Tibial artery (tissue), 4 donors: ENCODE data around the gene RAB11FIP4.

Source experiments
- DNase-seq, 2 donors: peaks; one replicate each; pipeline ENCODE4 v3.0.0-alpha.2; 2019
- H3K27ac ChIP-seq, 2 donors: fragments of 200-600 bp; sonication (generic) in 1 of 2; 1 replicate in 1 of 2; 2 replicates in 1 of 2; pipeline ENCODE4 v1.5.1; 2018 to 2019; ENCODE audit warnings: mild to moderate bottlenecking in 1 of 2
- H3K27me3 ChIP-seq, 2 donors: fragments of 200-600 bp; sonication (generic) in 1 of 2; one replicate each; pipeline versions ENCODE4 v1.5.1 to v1.6.0; 2016 to 2019
- H3K36me3 ChIP-seq, 3 donors: fragments of 200-600 bp; sonication (generic) in 2 of 3; one replicate each; pipeline ENCODE4 v1.5.1; 2016 to 2019; ENCODE audit warnings: mild to moderate bottlenecking in 2 of 3
- H3K4me1 ChIP-seq, 4 donors: fragments of 200-600 bp; sonication (generic) in 2 of 4; 1 replicate in 3 of 4; 2 replicates in 1 of 4; pipeline ENCODE4 v1.5.1; 2016 to 2019
- H3K4me3 ChIP-seq, 2 donors: fragments of 200-600 bp; sonication (generic) in 1 of 2; 1 replicate in 1 of 2; 2 replicates in 1 of 2; pipeline ENCODE4 v1.5.1; 2018 to 2019; ENCODE audit warnings: mild to moderate bottlenecking in 2 of 2
- H3K9me3 ChIP-seq, 3 donors: fragments of 200-600 bp; sonication (generic) in 1 of 3; one replicate each; pipeline ENCODE4 v1.5.1; 2016 to 2019
- intact Hi-C: fragments of 100-400 bp; cut with DNase I; formaldehyde crosslinking; loops from one replicate; pipeline ENCODE4 v1.15.0; 2023; ENCODE audit warnings: low total_unique reads
- TF ChIP-seq, protein P1 (sequence below), 2 experiments: fragments of 200-600 bp in 1 of 2; fragments of 450-650 bp in 1 of 2; IDR thresholded peaks; one replicate each; pipeline ENCODE4 v1.5.1; 2017 to 2019; ENCODE audit warnings: antibody characterized with exemption in 2 of 2, mild to moderate bottlenecking in 1 of 2, moderate library complexity in 1 of 2

RAB11FIP4 gene

DNA sequence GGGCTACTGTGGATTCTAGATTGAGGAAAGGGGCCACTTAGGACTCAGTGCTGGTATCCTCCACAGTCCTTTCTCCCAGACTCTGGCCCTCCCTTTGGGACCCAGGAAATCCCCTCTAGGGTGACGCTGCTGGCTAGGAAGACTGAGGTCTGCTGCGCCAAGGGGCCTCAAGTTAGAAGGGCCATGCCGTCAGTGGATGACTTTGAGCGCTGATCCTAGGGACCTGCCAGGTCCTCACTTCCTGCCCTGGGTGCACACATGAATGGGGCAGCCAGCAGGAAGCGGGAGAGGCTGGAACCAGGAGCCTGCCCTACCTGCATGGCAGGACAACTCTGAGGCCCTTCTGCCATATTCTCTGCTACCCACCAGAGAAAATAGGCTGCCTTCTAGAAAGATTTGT lies 145.0 kb downstream of the RAB11FIP4 start:
- intact Hi-C loops, result no loop called here
- no peak overlapping the region for H3K27ac ChIP-seq

DNA sequence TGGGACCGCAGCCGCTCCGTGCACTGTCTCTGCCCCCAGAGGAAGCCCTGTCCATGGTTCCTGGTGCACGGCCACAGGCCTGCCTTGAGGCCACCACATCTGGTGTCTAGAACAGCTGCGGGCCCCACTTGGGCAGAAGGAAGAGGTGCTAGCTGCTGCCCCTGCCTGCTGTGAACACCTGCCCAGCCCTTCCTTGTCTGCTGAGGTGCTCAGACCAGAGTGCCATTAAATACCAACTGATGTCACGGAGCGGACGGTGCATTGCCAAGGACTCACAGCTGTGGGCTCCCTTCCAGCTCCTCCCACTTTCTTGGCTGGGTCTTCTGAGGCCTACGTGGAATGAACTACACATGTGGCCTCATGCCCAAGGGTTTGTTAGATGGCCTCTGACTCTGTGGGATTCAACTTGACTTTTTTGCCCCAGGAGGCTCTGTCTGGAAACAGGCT lies 146.1 kb downstream of the RAB11FIP4 start:
- peaks cover 0 to 25% (median 14%) of the 10 kb centered on the region in 4 donors for H3K4me1 ChIP-seq
- no peaks in the 10 kb centered on the region for H3K27me3 ChIP-seq
- DNase-seq, result no peak
- H3K9me3 ChIP-seq, result no peaks in the 10 kb centered on the region
- no peaks in the 10 kb centered on the region for H3K36me3 ChIP-seq
- intact Hi-C loops, result no loop called here
- H3K4me3 ChIP-seq, result no peak overlapping the region
- peak overlapping the region; percentile 20 to 30 for H3K27ac ChIP-seq
- TF ChIP-seq, protein P1, sequence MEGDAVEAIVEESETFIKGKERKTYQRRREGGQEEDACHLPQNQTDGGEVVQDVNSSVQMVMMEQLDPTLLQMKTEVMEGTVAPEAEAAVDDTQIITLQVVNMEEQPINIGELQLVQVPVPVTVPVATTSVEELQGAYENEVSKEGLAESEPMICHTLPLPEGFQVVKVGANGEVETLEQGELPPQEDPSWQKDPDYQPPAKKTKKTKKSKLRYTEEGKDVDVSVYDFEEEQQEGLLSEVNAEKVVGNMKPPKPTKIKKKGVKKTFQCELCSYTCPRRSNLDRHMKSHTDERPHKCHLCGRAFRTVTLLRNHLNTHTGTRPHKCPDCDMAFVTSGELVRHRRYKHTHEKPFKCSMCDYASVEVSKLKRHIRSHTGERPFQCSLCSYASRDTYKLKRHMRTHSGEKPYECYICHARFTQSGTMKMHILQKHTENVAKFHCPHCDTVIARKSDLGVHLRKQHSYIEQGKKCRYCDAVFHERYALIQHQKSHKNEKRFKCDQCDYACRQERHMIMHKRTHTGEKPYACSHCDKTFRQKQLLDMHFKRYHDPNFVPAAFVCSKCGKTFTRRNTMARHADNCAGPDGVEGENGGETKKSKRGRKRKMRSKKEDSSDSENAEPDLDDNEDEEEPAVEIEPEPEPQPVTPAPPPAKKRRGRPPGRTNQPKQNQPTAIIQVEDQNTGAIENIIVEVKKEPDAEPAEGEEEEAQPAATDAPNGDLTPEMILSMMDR (IDR thresholded peaks at IDR 0.05), result no peak

More for the DNA sequence above, 145.0 kb downstream of the RAB11FIP4 start:
- H3K9me3 ChIP-seq, result no peaks in the 10 kb centered on the region
- peaks cover 0 to 4% (median 0%) of the 10 kb centered on the region in 3 donors for H3K36me3 ChIP-seq
- H3K27me3 ChIP-seq, result no peaks in the 10 kb centered on the region
- peaks cover 0 to 25% (median 14%) of the 10 kb centered on the region in 4 donors for H3K4me1 ChIP-seq
- no peak overlapping the region for H3K4me3 ChIP-seq
- TF ChIP-seq, protein P1 (IDR thresholded peaks at IDR 0.05), result no peak
- DNase-seq, result no peak

DNA sequence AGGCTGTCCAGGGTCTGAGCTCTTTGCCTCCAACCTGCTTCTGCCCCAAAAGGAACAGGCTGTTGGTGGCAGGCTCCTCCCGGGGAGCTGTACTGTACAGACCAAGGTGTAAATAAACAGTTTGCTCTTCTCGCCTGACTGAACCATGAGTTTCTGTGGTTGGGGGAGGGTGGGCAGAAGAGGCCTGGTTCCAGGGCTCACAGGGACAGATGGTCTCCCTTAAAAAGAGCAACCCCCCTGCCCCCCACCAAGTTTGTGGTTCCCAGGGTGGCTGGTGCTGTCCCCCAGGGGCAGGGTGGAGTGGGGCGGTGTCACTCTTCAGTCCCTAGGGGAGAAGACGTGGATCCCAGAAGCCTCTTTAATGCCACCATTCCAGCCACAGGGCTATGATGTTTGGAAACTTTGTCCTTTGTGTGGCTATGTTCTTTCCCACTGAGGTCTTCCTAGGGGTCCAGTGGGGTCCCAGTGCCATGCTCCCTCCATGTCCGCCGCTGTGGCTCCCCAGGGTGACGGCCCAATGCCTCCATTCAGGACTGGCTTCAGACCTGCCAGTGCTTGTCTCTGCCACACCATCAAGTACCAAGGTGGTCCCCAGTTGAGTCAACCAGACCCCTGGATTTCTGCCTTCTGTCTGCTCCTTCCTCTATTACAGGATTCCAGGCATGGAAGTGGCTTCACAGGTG lies 146.7 kb downstream of the RAB11FIP4 start:
- Histone ChIP-seq H3K36me3 (no peaks in the 10 kb centered on the region), H3K4me1 (peaks cover 0 to 22% (median 14%) of the 10 kb centered on the region in 4 donors), H3K27ac (peak overlapping the region; percentile 20 to 30), H3K4me3 (no peak overlapping the region), H3K27me3 (no peaks in the 10 kb centered on the region), H3K9me3 (no peaks in the 10 kb centered on the region)
- intact Hi-C loops, result no loop called here
- TF ChIP-seq, protein P1 (IDR thresholded peaks at IDR 0.05), result no peak
- no peak for DNase-seq

DNA sequence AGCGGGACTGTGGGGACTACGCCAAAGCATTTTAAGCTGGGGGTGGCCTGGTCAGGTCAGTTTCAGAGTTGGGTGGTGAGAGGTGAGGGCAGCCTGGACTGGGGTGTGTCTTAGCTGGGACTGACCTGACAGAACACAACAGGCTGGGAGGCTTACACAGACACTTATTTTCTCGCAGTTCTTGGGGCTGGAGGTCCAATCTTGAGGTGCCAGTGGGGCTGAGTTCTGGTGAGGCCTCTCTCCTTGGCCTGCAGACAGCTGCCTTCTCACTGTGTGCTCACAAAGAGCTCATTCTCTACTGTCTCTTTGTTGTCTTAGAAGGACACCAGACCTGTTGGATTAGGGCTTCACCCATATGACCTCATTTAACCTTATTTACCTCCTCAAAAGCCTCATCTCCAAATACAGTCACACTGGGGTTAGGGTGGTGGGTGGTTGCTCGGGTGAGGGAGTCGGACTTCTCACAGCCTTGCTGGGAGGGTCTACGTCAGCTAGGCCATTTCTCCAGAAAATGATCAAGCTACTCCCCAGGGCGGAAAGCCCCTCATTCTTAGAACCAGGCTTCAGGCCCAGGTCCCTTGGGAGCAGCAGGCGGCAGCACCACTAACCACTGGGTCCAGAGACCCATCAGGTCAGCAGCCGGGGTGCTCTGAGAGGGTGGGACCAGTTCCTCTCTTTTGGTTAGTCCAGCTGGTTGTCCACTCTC lies 149.3 kb downstream of the RAB11FIP4 start:
- TF ChIP-seq, protein P1 (IDR thresholded peaks at IDR 0.05), result no peak
- Histone ChIP-seq H3K36me3 (no peaks in the 10 kb centered on the region), H3K9me3 (no peaks in the 10 kb centered on the region), H3K27me3 (no peaks in the 10 kb centered on the region), H3K4me1 (peaks cover 0 to 16% (median 13%) of the 10 kb centered on the region in 4 donors), H3K27ac (no peak overlapping the region), H3K4me3 (no peak overlapping the region)
- intact Hi-C loops, result no loop called here
- DNase-seq, result no peak

- Histone ChIP-seq H3K4me3 (no peak overlapping the region), H3K27ac (no peak overlapping the region), H3K27me3 (no peaks in the 10 kb centered on the region), H3K4me1 (peaks cover 0 to 16% (median 13%) of the 10 kb centered on the region in 4 donors), H3K9me3 (no peaks in the 10 kb centered on the region), H3K36me3 (no peaks in the 10 kb centered on the region)
- intact Hi-C loops, result no loop called here
- no peak for DNase-seq
- TF ChIP-seq, protein P1 (IDR thresholded peaks at IDR 0.05), result no peak
Observed at GRCh38 chr17:31541559-31541958, 150.1 kb downstream of the RAB11FIP4 start.
